Mucosa of gallbladder (tissue), 1 donor: ENCODE data around the gene HEXD. TPM values are rescaled to one million over a fixed set of nuclear protein-coding genes. Genes with fewer than 3 reads are reported as not detected.
A peak's percentile ranks its signal among the peaks of the same experiment; 100 is the strongest.
"Not testable (repeated sequence)": the region's sequence is repeated elsewhere in the genome, so short reads cannot be mapped to it uniquely, and the experiment has no call there.

Source experiments
- DNase-seq: peaks from one replicate; pipeline ENCODE4 v3.0.0-alpha.2; 2020; ENCODE audit warnings: low spot score
- total RNA-seq: library from RNA; stranded (reverse); gene quantifications from one replicate; pipeline ENCODE4 v1.2.1, GENCODE V29; 2021
- donor health status: DM: no; HTN: no; CAD: no.

HEXD gene
- 55.1 TPM for total RNA-seq

GRCh38 chr17:82418001-82418986 is at the start of gene HEXD, which contains the start of gene OGFOD3:
Gene HEXD (plus strand): TSS chr17:82418347. CDS start chr17:82419800, 1,453 bp downstream.
Gene OGFOD3 (minus strand): TSS chr17:82418586. CDS start chr17:82418485, 101 bp downstream.
- DNase-seq, result peak; percentile 80

GRCh38 chr17:82369211-82369610 is 48.9 kb upstream of the HEXD start:
- DNase-seq, result no peak

- no peak for DNase-seq
These were observed 47.4 kb upstream of the HEXD start for GRCh38 chr17:82370471-82371332.

GRCh38 chr17:82371333-82372248 is 46.6 kb upstream of the HEXD start, which contains the start of gene UTS2R:
Gene UTS2R (plus strand): TSS chr17:82371765. CDS start chr17:82374325, 2,560 bp downstream.
- DNase-seq, result no peak

GRCh38 chr17:82372249-82373071 is 45.7 kb upstream of the HEXD start:
- DNase-seq, result no peak

- DNase-seq, result not testable (repeated sequence)
These were observed 45.1 kb upstream of the HEXD start for GRCh38 chr17:82373072-82373452.

GRCh38 chr17:82373731-82374625 is 44.2 kb upstream of the HEXD start:
- DNase-seq, result no peak

GRCh38 chr17:82374626-82375331 is 43.4 kb upstream of the HEXD start:
- no peak for DNase-seq

GRCh38 chr17:82375359-82376041 is 42.6 kb upstream of the HEXD start:
- DNase-seq, result no peak

GRCh38 chr17:82376042-82376730 is 42.0 kb upstream of the HEXD start:
- no peak for DNase-seq

- DNase-seq, result not testable (repeated sequence)
These were observed 40.9 kb upstream of the HEXD start for GRCh38 chr17:82377294-82377693.

- DNase-seq, result no peak
These were observed 40.0 kb upstream of the HEXD start for GRCh38 chr17:82377924-82378740.

GRCh38 chr17:82378741-82379021 is 39.5 kb upstream of the HEXD start:
- DNase-seq, result no peak

GRCh38 chr17:82380860-82381702 is 37.1 kb upstream of the HEXD start:
- no peak for DNase-seq

GRCh38 chr17:82381703-82382009 is 36.5 kb upstream of the HEXD start:
- DNase-seq, result not testable (repeated sequence)
